SK-N-SH (cell line): ENCODE data around the gene LSM3. TPM values are rescaled to one million over a fixed set of nuclear protein-coding genes. Genes with fewer than 3 reads are reported as not detected.

Experiments
- CTCF ChIA-PET: fragments of 300-600, 350-600 bp; formaldehyde crosslinking; extraction: SDS; loops from one replicate; lab custom pipeline; 2021; lab: Yijun Ruan, JAX
- POLR2A ChIA-PET: fragments of 350-600 bp; sonication (Branson Sonifier 250); formaldehyde crosslinking; extraction: SDS; loops from one replicate; lab custom pipeline; 2020; ENCODE audit warnings: antibody characterized with exemption, inconsistent platforms; lab: Yijun Ruan, JAX
- DNase-seq: peaks from one replicate; pipeline ENCODE4 v3.0.0; 2012
- H2AFZ ChIP-seq: fragments of 200-600 bp; sonication (generic); 2 replicates; pipeline ENCODE4 v1.8.1; 2016; ENCODE audit warnings: antibody characterized with exemption, mild to moderate bottlenecking, low read depth
- H3F3A ChIP-seq: fragments of 200-600 bp; sonication (generic); replicated peaks from 2 replicates; pipeline ENCODE3; 2016; ENCODE audit warnings: antibody characterized with exemption, mild to moderate bottlenecking; ENCODE audit not compliant: insufficient read depth
- H3K27ac ChIP-seq, 2 experiments: fragments of 200-500 bp in 1 of 2; fragments of 200-600 bp in 1 of 2; sonication (Bioruptor generic) in 1 of 2; sonication (generic), shearing (Covaris generic) in 1 of 2; 2 replicates each; pipeline versions ENCODE4 v1.5.1 to v1.6.1; 2014 to 2016; ENCODE audit warnings: low read depth in 2 of 2, inconsistent platforms in 1 of 2, low read length in 1 of 2, mild to moderate bottlenecking in 1 of 2, mixed read lengths in 1 of 2
- H3K27me3 ChIP-seq: fragments of 200-600 bp; sonication (generic), shearing (Covaris generic); 2 replicates; pipeline ENCODE4 v1.6.1; 2016; ENCODE audit warnings: mixed run types; ENCODE audit not compliant: insufficient read depth
- H3K36me3 ChIP-seq, 2 experiments: fragments of 200-500 bp in 1 of 2; fragments of 200-600 bp in 1 of 2; sonication (Bioruptor generic) in 1 of 2; sonication (generic) in 1 of 2; replicated peaks in 1 of 2; 2 replicates each; pipeline versions ENCODE3 to v1.5.1; 2014 to 2016; ENCODE audit warnings: low read length in 1 of 2, mild to moderate bottlenecking in 1 of 2; ENCODE audit not compliant: insufficient read depth in 2 of 2, control insufficient read depth in 1 of 2
- H3K4me1 ChIP-seq, 2 experiments: fragments of 200-500 bp in 1 of 2; fragments of 200-600 bp in 1 of 2; sonication (Bioruptor generic) in 1 of 2; sonication (generic), shearing (Covaris generic) in 1 of 2; 2 replicates each; pipeline versions ENCODE4 v1.5.1 to v1.6.1; 2014 to 2016; ENCODE audit warnings: low read depth in 1 of 2, low read length in 1 of 2, mixed run types in 1 of 2; ENCODE audit not compliant: insufficient read depth in 2 of 2, control insufficient read depth in 1 of 2
- H3K4me2 ChIP-seq: fragments of 200-600 bp; sonication (generic), shearing (Covaris generic); 2 replicates; pipeline ENCODE4 v1.6.1; 2017; ENCODE audit warnings: mixed run types
- H3K4me3 ChIP-seq, 2 experiments: fragments of 200-500 bp in 1 of 2; fragments of 200-600 bp in 1 of 2; sonication (Bioruptor generic) in 1 of 2; sonication (generic), shearing (Covaris generic) in 1 of 2; 2 replicates each; pipeline versions ENCODE4 v1.5.1 to v1.8.1; 2014 to 2016; ENCODE audit warnings: low read depth in 2 of 2, inconsistent platforms in 1 of 2, low read length in 1 of 2, mild to moderate bottlenecking in 1 of 2, mixed read lengths in 1 of 2, moderate library complexity in 1 of 2
- H3K79me2 ChIP-seq: fragments of 200-600 bp; sonication (generic); 2 replicates; pipeline ENCODE4 v1.8.1; 2017; ENCODE audit warnings: mild to moderate bottlenecking; ENCODE audit not compliant: insufficient read depth
- H3K9ac ChIP-seq: fragments of 200-600 bp; sonication (generic); 2 replicates; pipeline ENCODE4 v1.6.1; 2017; ENCODE audit warnings: mixed run types
- H3K9me2 ChIP-seq: fragments of 200-600 bp; sonication (generic); 2 replicates; pipeline ENCODE4 v1.6.1; 2017; ENCODE audit warnings: mixed run types
- H3K9me3 ChIP-seq: fragments of 200-600 bp; sonication (generic); 2 replicates; pipeline ENCODE4 v1.6.1; 2017; ENCODE audit warnings: mixed run types, mild to moderate bottlenecking, moderate library complexity
- H4K20me1 ChIP-seq: fragments of 200-600 bp; sonication (generic); 2 replicates; pipeline ENCODE4 v1.6.1; 2017; ENCODE audit warnings: mild to moderate bottlenecking, mixed run types; ENCODE audit not compliant: insufficient read depth
- EP300 ChIP-seq, 2 experiments: IDR thresholded peaks; 2 replicates each; pipeline versions ENCODE4 v1.4.0 to v1.6.1; 2012; ENCODE audit warnings: borderline replicate concordance in 1 of 2, low read depth in 1 of 2, low read length in 1 of 2
- FOXJ3 ChIP-seq: sonication (generic); formaldehyde crosslinking; IDR thresholded peaks from 2 replicates; pipeline ENCODE4 v1.5.1; 2020; ENCODE audit warnings: mild to moderate bottlenecking, missing genetic modification reagents
- FOXM1 ChIP-seq: IDR thresholded peaks from 2 replicates; pipeline ENCODE4 v1.4.0; 2012; ENCODE audit warnings: low read depth, mild to moderate bottlenecking
- MXI1 ChIP-seq: IDR thresholded peaks from 2 replicates; pipeline ENCODE4 v1.6.1; 2012; ENCODE audit warnings: mild to moderate bottlenecking, low read depth, low read length, improper control_type of control experiment
- RCOR1 ChIP-seq: fragments of 150-350 bp; IDR thresholded peaks from 2 replicates; pipeline ENCODE4 v1.6.1; 2017; ENCODE audit warnings: antibody characterized with exemption, low read length
- REST ChIP-seq: IDR thresholded peaks from 2 replicates; pipeline ENCODE4 v1.6.1; 2012; ENCODE audit warnings: mild to moderate bottlenecking, low read depth, low read length, moderate library complexity
- RXRA ChIP-seq: IDR thresholded peaks from 2 replicates; pipeline ENCODE4 v1.4.0; 2012; ENCODE audit warnings: low read depth, mild to moderate bottlenecking, borderline replicate concordance
- SMC3 ChIP-seq: IDR thresholded peaks from 2 replicates; pipeline ENCODE4 v1.6.1; 2012; ENCODE audit warnings: low read depth, low read length, improper control_type of control experiment
- TAF1 ChIP-seq: IDR thresholded peaks from 2 replicates; pipeline ENCODE4 v1.6.1; 2012; ENCODE audit warnings: low read depth, mild to moderate bottlenecking, low read length, moderate library complexity, borderline replicate concordance
- polyA plus RNA-seq, 3 experiments: library from polyadenylated mRNA; depleted of rRNA; stranded (reverse); fragments of >200 nt; gene quantifications; 2 replicates each; pipeline ENCODE4 v1.2.3, GENCODE V29; 2012
- TF ChIP-seq, protein P1 (sequence below): IDR thresholded peaks from 2 replicates; pipeline ENCODE4; 2012
- TF ChIP-seq, protein P2 (sequence below): IDR thresholded peaks from 2 replicates; pipeline ENCODE4 v1.4.0; 2012; ENCODE audit warnings: low read depth, borderline replicate concordance
- TF ChIP-seq, protein P3 (sequence below): fragments of 150-350 bp; IDR thresholded peaks from 2 replicates; pipeline ENCODE4 v1.6.1; 2016; ENCODE audit warnings: mild to moderate bottlenecking, low read depth, low read length
- TF ChIP-seq, protein P4 (sequence below): fragments of 200-600 bp; sonication (generic); IDR thresholded peaks from 2 replicates; pipeline ENCODE4 v1.6.1; 2017; ENCODE audit warnings: antibody characterized with exemption, mild to moderate bottlenecking, moderate library complexity

LSM3 gene
- polyA plus RNA-seq, 1 of the 3 experiments (the other 2 are of a cell fraction): 5.1 TPM

GRCh38 chr3:14239940-14240339, 61.3 kb downstream of the LSM3 start:
- no peaks in the 10 kb centered on the region for H3K4me1 ChIP-seq
- H3K79me2 ChIP-seq: no peaks in the 10 kb centered on the region
- H3K9ac ChIP-seq: no peak overlapping the region
- H3K9me3 ChIP-seq: no peaks in the 10 kb centered on the region
- ChIA-PET CTCF (interaction anchor here (0.7 to 1.6 kb wide), 5 partner anchors 24 to 842 kb away, joined by 3 to 6 read pairs (median 3); no protein-coding TSS in a partner anchor), POLR2A (no interaction called here)
- no peaks in the 10 kb centered on the region for H3K36me3 ChIP-seq
- no peak for TF ChIP-seq EP300 (IDR thresholded peaks at IDR 0.05; ENCODE audit: borderline replicate concordance in 1 of 2, low read depth in 1 of 2, low read length in 1 of 2)
- TF ChIP-seq SMC3: no peak
- TF ChIP-seq RXRA: no peak
- TF ChIP-seq, protein P1, sequence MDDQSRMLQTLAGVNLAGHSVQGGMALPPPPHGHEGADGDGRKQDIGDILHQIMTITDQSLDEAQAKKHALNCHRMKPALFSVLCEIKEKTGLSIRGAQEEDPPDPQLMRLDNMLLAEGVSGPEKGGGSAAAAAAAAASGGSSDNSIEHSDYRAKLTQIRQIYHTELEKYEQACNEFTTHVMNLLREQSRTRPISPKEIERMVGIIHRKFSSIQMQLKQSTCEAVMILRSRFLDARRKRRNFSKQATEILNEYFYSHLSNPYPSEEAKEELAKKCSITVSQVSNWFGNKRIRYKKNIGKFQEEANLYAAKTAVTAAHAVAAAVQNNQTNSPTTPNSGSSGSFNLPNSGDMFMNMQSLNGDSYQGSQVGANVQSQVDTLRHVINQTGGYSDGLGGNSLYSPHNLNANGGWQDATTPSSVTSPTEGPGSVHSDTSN: no peak
- TF ChIP-seq FOXM1: no peak
- no peak for TF ChIP-seq MXI1
- TF ChIP-seq RCOR1: no peak
- TF ChIP-seq, protein P2, sequence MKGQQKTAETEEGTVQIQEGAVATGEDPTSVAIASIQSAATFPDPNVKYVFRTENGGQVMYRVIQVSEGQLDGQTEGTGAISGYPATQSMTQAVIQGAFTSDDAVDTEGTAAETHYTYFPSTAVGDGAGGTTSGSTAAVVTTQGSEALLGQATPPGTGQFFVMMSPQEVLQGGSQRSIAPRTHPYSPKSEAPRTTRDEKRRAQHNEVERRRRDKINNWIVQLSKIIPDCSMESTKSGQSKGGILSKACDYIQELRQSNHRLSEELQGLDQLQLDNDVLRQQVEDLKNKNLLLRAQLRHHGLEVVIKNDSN: no peak
- TF ChIP-seq REST: no peak
- TF ChIP-seq, protein P3, sequence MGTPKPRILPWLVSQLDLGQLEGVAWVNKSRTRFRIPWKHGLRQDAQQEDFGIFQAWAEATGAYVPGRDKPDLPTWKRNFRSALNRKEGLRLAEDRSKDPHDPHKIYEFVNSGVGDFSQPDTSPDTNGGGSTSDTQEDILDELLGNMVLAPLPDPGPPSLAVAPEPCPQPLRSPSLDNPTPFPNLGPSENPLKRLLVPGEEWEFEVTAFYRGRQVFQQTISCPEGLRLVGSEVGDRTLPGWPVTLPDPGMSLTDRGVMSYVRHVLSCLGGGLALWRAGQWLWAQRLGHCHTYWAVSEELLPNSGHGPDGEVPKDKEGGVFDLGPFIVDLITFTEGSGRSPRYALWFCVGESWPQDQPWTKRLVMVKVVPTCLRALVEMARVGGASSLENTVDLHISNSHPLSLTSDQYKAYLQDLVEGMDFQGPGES: no peak
- TF ChIP-seq FOXJ3 (CRISPR knock-in tag): no peak
- no peak for TF ChIP-seq TAF1
- TF ChIP-seq, protein P4, sequence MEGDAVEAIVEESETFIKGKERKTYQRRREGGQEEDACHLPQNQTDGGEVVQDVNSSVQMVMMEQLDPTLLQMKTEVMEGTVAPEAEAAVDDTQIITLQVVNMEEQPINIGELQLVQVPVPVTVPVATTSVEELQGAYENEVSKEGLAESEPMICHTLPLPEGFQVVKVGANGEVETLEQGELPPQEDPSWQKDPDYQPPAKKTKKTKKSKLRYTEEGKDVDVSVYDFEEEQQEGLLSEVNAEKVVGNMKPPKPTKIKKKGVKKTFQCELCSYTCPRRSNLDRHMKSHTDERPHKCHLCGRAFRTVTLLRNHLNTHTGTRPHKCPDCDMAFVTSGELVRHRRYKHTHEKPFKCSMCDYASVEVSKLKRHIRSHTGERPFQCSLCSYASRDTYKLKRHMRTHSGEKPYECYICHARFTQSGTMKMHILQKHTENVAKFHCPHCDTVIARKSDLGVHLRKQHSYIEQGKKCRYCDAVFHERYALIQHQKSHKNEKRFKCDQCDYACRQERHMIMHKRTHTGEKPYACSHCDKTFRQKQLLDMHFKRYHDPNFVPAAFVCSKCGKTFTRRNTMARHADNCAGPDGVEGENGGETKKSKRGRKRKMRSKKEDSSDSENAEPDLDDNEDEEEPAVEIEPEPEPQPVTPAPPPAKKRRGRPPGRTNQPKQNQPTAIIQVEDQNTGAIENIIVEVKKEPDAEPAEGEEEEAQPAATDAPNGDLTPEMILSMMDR: no peak
- H2AFZ ChIP-seq: no peak overlapping the region
- H3K4me2 ChIP-seq: no peak overlapping the region
- no peaks in the 10 kb centered on the region for H3F3A ChIP-seq
- no peak overlapping the region for H3K27ac ChIP-seq
- no peak for DNase-seq
- H3K9me2 ChIP-seq: no peaks in the 10 kb centered on the region
- no peaks in the 10 kb centered on the region for H4K20me1 ChIP-seq
- H3K4me3 ChIP-seq: no peak overlapping the region
- H3K27me3 ChIP-seq: peaks cover 6% of the 10 kb centered on the region; the same call in 1 of the 2 replicates
